ENCODE measurements around the gene ASIC5.

- TF ChIP-seq CTCF (IDR thresholded peaks at IDR 0.05; ENCODE audit: low read depth, low read length): no peak
- no peak for TF ChIP-seq POLR2A (IDR thresholded peaks at IDR 0.05; ENCODE audit: extremely low read depth, insufficient read length)
Measured at GRCh38 chr4:155911905-155912304, 45.8 kb upstream of the ASIC5 start.
